Body of pancreas (tissue), 4 donors: Measurements from ENCODE around the gene AGR3. TPM values are rescaled to one million over a fixed set of nuclear protein-coding genes. Genes with fewer than 3 reads are reported as not detected.

Experiments used
- ATAC-seq: fragments of 150-250 bp; one replicate; pipeline ENCODE4 v1.9.1; 2016
- DNase-seq, 4 donors: peaks; one replicate each; pipeline ENCODE4 v3.0.0-alpha.2; 2019
- H3K27ac ChIP-seq, 4 donors: fragments of 200-600 bp; sonication (generic); 1 replicate in 3 of 4; 2 replicates in 1 of 4; pipeline versions ENCODE4 v1.5.1 to v1.6.1; 2016 to 2019; ENCODE audit warnings: mild to moderate bottlenecking in 1 of 4, mixed read lengths in 1 of 4, moderate library complexity in 1 of 4
- H3K27me3 ChIP-seq, 2 donors: fragments of 200-600 bp; sonication (generic); one replicate each; pipeline ENCODE4 v1.6.0; 2016; ENCODE audit warnings: mild to moderate bottlenecking in 1 of 2
- H3K36me3 ChIP-seq, 2 donors: fragments of 200-600 bp; sonication (generic); replicated peaks in 1 of 2; 2 replicates each; pipeline ENCODE4 v1.5.1; 2016; ENCODE audit warnings: low read depth in 2 of 2; ENCODE audit not compliant: insufficient read depth in 1 of 2
- H3K4me1 ChIP-seq: fragments of 200-600 bp; sonication (generic); one replicate; pipeline ENCODE4 v1.6.0; 2016
- H3K4me3 ChIP-seq, 2 donors: fragments of 200-600 bp; sonication (generic); 1 replicate in 1 of 2; 2 replicates in 1 of 2; pipeline ENCODE4 v1.5.1; 2016 to 2019
- H3K9me3 ChIP-seq, 3 donors: fragments of 200-600 bp; sonication (generic); 1 replicate in 2 of 3; 2 replicates in 1 of 3; pipeline ENCODE4 v1.5.1; 2016
- POLR2A ChIP-seq, 3 donors: fragments of 450-650 bp; IDR thresholded peaks; one replicate each; pipeline ENCODE4 v1.6.1; 2016; ENCODE audit warnings: antibody characterized with exemption in 3 of 3, mild to moderate bottlenecking in 2 of 3
- WGBS, 2 donors: methylation state at CpG; one replicate each; pipeline ENCODE4 v1.1.5; 2017; 5-methylcytosine and 5-hydroxymethylcytosine counted together
- intact Hi-C: fragments of 100-400 bp; cut with DNase I; formaldehyde crosslinking; loops from one replicate; pipeline ENCODE4 v1.15.1; 2023
- total RNA-seq, 2 donors: library from RNA; depleted of rRNA; stranded (reverse); fragments of >200 nt; gene quantifications; one replicate each; pipeline ENCODE4 v1.1.0, GENCODE V29; 2016
- TF ChIP-seq, protein P1 (sequence below), 7 experiments: fragments of 450-650 bp in 4 of 7; fragments of 200-600 bp in 3 of 7; sonication (generic) in 3 of 7; IDR thresholded peaks; one replicate each; pipeline ENCODE4 v1.5.1; 2016 to 2019; ENCODE audit warnings: antibody characterized with exemption in 7 of 7

AGR3 gene
- total RNA-seq, 2 donors from 2014 or later, result 13.2 TPM; not detected in 1

DNA sequence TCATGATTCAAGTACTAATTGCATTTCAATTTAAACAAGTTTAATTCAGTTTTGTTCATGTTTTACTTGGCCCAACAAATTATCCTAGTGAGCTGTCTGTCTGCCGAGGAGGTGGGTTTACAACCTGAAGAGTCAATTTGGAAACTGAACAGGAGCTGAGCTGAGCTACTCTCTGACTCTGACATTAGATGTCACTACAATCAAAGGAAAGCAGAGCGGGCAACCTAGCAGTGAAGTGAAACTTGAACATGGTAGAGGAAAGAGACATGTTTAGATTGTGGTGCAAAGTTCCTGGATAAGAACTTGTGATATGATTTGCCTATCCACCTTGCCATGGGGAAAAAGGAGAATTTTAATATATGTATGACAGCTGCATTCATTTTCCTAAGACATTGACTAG lies 9.6 kb upstream of the AGR3 start:
- Histone ChIP-seq H3K4me1 (peaks cover 16% of the 10 kb centered on the region), H3K27ac (no peak overlapping the region), H3K27me3 (no peaks in the 10 kb centered on the region), H3K36me3 (no peaks in the 10 kb centered on the region), H3K9me3 (no peaks in the 10 kb centered on the region), H3K4me3 (no peak overlapping the region)
- DNase-seq (peak; percentile 22 to 49 (median 41)), ATAC-seq (peak; percentile 87)
- 12 to 20% methylated on average over 2 of the region's 2 CpGs for WGBS, 2 donors
- no peak for TF ChIP-seq POLR2A (IDR thresholded peaks at IDR 0.05)
- TF ChIP-seq, protein P1, sequence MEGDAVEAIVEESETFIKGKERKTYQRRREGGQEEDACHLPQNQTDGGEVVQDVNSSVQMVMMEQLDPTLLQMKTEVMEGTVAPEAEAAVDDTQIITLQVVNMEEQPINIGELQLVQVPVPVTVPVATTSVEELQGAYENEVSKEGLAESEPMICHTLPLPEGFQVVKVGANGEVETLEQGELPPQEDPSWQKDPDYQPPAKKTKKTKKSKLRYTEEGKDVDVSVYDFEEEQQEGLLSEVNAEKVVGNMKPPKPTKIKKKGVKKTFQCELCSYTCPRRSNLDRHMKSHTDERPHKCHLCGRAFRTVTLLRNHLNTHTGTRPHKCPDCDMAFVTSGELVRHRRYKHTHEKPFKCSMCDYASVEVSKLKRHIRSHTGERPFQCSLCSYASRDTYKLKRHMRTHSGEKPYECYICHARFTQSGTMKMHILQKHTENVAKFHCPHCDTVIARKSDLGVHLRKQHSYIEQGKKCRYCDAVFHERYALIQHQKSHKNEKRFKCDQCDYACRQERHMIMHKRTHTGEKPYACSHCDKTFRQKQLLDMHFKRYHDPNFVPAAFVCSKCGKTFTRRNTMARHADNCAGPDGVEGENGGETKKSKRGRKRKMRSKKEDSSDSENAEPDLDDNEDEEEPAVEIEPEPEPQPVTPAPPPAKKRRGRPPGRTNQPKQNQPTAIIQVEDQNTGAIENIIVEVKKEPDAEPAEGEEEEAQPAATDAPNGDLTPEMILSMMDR (IDR thresholded peaks at IDR 0.05), result peak; percentile 9 to 72 (median 67)
- intact Hi-C loops, result no loop called here

DNA sequence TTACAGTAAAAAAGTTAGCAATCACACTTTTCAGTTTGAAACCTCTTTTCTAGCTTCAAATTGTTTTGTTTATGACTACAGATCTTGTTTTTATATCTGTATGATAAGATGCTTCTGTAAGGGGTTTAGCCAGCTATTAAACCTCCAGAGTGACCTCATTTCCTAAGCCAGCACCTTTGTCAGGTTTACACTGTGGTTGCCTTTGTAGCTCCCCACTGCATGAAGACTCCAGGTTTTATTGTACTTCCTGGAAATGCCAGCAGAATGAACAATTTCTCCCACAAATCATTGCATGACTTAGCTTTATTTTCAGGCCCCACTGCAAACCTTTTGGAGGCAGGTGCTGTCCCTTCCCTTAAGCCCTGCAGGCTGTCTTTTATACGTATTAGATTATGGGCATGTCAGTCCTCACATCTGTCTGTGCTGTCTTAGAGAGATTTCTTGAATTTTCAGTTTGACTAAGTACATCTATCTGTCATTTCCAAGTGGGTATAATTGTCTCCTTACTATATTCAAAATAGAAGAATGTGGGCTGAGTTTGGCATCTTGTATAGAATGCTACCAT lies 8.2 kb upstream of the AGR3 start:
- H3K27ac ChIP-seq, result no peak overlapping the region
- 89 to 90% methylated on average over 1 of the region's 1 CpG for WGBS, 2 donors
- H3K4me1 ChIP-seq, result peaks cover 16% of the 10 kb centered on the region
- H3K4me3 ChIP-seq, result no peak overlapping the region
- H3K9me3 ChIP-seq, result no peaks in the 10 kb centered on the region
- no peaks in the 10 kb centered on the region for H3K36me3 ChIP-seq
- H3K27me3 ChIP-seq, result no peaks in the 10 kb centered on the region
- TF ChIP-seq, protein P1 (IDR thresholded peaks at IDR 0.05), result no peak
- TF ChIP-seq POLR2A (IDR thresholded peaks at IDR 0.05), result no peak
- no peak for DNase-seq
- no peak for ATAC-seq
- intact Hi-C loops, result no loop called here

DNA sequence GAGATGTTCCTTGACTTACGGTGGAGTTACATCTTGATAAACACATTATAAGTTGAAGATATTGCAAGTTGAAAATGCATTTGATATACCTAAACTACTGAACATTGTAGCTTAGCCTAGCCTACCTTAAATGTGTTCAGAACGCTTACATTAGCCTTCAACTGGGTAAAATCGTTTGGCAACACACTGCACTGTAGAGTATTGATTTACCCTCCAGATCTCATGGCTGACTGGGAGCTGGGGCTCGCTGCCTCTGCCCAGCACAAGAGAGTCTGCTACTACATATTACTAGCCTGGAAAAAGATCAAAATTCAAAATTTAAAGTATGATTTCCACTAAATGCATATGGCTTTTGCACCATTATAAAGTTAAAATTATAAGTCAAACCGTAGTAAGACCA lies 7.5 kb upstream of the AGR3 start:
- ATAC-seq (no peak), DNase-seq (no peak)
- peaks cover 16% of the 10 kb centered on the region for H3K4me1 ChIP-seq
- H3K4me3 ChIP-seq, result no peak overlapping the region
- no peak overlapping the region for H3K27ac ChIP-seq
- 35 to 36% methylated on average over 5 of the region's 5 CpGs for WGBS, 2 donors
- no peaks in the 10 kb centered on the region for H3K9me3 ChIP-seq
- H3K27me3 ChIP-seq, result no peaks in the 10 kb centered on the region
- H3K36me3 ChIP-seq, result no peaks in the 10 kb centered on the region
- TF ChIP-seq POLR2A (IDR thresholded peaks at IDR 0.05), result no peak
- TF ChIP-seq, protein P1 (IDR thresholded peaks at IDR 0.05), result no peak
- intact Hi-C loops, result no loop called here

DNA sequence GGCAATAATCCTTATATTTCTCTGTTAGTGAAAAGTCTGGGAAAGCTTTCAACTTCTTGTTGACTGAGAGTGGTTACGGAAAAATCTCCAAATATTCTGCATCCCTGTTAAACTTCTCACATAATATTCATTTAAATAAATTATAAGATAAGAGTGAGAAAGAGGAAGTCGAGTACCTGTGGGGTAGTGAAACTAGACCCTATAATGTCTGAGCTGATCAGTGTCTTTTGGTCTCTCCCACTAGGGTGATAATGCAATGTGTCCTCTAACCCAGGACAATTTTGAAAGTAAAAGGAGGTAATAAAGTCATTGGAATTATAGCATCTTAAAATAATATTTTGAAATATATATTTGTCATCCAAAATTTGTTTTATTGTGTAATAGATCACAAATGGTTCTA lies 2.1 kb upstream of the AGR3 start:
- whole genome bisulfite sequencing, 2 donors, result 57 to 61% methylated on average over 2 of the region's 2 CpGs
- H3K27me3 ChIP-seq, result no peaks in the 10 kb centered on the region
- H3K4me3 ChIP-seq, result no peak overlapping the region
- peaks cover 3% of the 10 kb centered on the region for H3K4me1 ChIP-seq
- DNase-seq, result no peak
- H3K36me3 ChIP-seq, result no peaks in the 10 kb centered on the region
- no peak for ATAC-seq
- no peak overlapping the region for H3K27ac ChIP-seq
- TF ChIP-seq, protein P1 (IDR thresholded peaks at IDR 0.05), result no peak
- no peak for TF ChIP-seq POLR2A (IDR thresholded peaks at IDR 0.05)
- intact Hi-C loops, result no loop called here
- H3K9me3 ChIP-seq, result no peaks in the 10 kb centered on the region

DNA sequence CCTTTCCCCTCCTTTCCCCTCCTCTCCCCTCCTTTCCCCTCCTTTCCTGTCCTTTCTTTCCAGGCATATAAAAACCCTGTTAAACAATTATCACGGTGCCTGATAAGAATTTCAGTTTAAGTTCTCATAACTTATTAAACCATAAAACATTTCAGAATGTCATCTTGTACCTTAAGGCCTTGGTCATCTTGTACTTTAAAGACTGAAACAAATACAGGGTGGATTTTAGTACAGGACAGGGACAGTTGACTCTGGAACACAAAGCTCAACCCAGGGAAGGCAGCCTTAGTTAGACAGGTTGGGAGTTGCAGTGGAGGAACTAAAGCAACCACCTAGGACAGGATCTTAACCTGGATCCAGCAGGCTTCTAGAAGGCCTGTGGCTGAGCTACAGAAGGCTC lies 1.2 kb downstream of the AGR3 start:
- intact Hi-C loops, result no loop called here
- TF ChIP-seq, protein P1 (IDR thresholded peaks at IDR 0.05), result no peak
- no peak for TF ChIP-seq POLR2A (IDR thresholded peaks at IDR 0.05)
- Histone ChIP-seq H3K4me1 (peaks cover 3% of the 10 kb centered on the region), H3K27me3 (no peaks in the 10 kb centered on the region), H3K4me3 (no peak overlapping the region), H3K9me3 (no peaks in the 10 kb centered on the region), H3K36me3 (no peaks in the 10 kb centered on the region), H3K27ac (peak overlapping the region in 2 of 4 donors; percentile 32 to 34)
- no peak for DNase-seq
- ATAC-seq, result no peak
- WGBS, 2 donors, result 11 to 20% methylated on average over 1 of the region's 1 CpG
